ENCODE results near the gene SDK1.

SDK1 gene

DNA sequence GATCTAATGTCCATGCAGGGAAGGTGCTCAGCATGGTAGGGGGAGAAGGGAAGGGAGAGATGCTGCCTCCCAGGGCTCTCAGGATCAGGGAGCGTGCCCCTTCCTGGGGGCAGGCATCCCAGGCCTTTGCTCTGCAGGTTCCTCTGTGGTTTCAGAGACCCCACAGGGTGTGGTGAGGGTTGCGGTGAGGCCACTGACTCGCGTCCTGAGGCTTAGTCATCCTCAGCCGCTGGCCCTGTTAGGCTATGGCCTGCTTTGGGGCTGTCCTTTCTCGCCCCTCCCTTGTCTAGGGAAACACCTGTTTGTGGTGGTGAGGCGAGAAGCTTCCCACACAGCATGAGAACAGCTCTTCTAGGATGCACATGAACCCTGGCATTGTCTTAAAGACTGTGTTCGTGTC lies 822.8 kb downstream of the SDK1 start:
- DNase-seq (ENCODE audit: low read depth in 2 of 3, low spot score in 2 of 3): no peak

DNA sequence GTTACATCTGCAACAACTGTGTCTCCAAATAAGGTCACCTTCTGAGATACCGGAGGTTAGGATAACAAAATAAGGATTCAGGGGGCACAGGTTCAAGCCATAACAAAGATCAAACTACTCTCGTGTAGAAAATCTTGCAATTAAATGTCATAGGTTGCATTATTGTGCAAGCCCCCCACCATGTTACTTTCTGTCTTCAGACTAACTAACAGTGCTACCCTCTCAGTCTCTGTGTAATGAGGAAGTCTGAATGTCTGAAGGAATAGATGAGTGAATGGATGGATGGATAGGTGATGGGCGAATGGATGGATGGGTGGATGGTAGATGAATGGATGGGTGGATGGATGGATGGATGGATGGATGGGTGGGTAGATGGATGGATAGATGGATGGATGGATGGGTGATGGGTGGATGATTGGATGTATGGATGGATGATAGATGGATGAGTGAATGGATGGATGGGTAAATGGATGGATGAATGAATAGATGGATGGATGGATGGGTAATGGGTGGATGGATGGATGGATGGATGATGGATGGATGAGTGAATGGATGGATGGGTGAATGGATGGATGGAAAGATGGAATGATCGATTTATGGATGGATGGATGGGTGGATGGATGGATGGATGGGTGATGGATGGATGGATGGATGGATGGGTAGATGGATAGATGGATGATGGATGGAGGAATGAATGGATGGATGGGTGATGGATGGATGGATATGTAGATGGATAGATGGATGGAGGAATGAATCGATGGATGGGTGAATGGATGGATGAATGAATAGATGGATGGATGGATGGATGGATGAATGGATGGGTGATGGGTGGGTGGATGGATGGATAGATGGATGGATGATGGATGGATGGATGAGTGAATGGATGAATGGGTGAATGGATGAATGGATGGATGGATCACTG lies 823.8 kb downstream of the SDK1 start:
- no peak for DNase-seq (ENCODE audit: low read depth in 2 of 3, low spot score in 2 of 3)

DNA sequence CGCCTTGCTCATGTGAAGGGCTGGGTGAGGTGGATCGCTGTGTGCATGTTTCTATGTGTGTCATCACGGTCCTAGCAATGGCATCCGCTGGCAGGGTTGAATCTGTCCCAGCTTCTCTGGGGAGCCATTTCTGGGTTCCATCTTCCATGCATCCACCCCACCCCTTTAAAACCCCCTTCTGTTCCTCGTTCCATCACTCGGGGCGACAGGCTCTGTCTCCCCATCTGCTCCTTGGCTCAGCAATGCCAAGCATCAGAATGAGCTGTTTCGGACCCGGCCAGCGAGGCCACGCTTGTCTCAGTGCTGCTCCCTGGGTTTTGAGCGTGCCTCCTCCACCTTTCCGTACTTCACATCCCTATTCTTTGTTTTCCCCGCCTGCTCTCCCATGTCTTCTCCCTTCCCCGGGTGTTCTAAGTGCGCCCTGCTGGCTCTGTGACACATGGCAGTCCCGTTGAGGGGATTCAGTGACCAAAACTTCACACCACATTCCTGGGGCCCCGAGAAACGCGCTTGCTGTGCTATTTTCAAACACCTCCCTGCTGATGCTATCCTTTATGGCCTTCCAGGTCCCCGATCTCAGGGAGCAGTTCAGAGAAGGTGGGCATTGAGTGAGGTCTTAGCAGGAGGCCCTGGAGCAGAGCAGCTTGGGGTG lies 827.0 kb downstream of the SDK1 start:
- DNase-seq (ENCODE audit: low read depth in 2 of 3, low spot score in 2 of 3): no peak

DNA sequence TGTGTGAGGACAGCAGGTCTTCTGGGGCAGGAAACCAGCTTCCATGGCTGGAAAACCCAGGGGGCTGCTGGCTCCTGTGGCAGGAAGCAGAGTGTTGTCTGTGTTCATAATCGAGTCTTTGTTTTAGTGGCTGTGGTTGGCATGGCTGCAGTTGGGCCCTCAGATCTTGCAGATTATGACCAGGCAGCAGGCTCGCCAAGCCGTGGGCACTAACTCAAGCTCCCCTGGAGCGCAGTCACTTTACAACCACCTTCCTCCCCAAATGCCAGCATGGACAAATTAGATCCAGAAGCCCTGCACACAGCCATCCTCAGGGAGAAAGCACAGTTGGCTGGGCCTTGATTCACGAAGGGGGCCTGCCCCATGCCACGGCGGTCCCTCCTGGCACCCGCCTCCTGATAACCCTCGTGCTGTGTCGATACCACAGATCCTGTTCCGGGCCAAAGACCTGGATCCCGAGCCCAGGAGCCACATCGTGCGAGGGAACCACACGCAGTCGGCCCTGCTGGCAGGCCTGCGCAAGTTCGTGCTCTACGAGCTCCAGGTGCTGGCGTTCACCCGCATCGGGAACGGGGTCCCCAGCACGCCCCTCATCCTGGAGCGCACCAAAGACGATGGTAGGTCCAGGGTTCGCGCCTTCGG lies 828.5 kb downstream of the SDK1 start:
- no peak for DNase-seq (ENCODE audit: low read depth in 2 of 3, low spot score in 2 of 3)

DNA sequence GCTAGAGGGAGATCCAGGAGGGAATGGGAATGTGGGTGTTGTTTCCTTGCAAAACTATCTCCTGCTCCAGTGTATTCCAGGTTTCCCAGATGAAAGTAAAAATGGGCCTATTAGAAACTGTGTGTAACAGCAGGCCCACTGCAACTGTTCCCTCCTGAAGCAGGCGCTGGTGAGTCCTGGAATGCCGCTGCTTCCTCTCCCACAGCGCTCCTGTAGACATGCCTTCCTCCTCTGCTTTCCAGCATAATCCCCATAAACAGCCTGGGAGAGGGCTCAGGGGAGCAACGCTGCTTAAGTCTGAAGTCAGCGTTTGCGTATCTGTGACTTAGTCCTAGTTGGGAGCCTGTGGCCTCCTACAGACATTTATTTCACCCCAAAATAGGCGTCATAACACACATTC lies 830.0 kb downstream of the SDK1 start:
- no peak for DNase-seq (ENCODE audit: low read depth in 2 of 3, low spot score in 2 of 3)

DNA sequence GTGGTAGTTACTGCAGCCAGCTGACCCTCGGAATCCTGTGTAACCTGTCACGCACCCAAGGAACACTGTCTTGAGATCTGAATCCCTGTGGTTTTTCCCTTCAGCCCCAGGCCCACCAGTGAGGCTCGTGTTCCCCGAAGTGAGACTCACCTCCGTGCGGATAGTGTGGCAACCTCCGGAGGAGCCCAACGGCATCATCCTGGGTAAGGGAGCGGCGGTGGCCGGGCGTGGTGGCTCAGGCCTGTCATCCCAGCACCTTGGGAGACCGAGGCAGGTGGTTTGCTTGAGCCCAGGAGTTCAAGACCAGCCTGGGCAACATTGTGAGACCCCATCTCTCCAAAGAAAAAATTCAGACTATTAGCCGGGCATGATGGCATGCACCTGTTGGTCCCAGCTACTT lies 831.2 kb downstream of the SDK1 start:
- DNase-seq (ENCODE audit: low read depth in 2 of 3, low spot score in 2 of 3): no peak

DNA sequence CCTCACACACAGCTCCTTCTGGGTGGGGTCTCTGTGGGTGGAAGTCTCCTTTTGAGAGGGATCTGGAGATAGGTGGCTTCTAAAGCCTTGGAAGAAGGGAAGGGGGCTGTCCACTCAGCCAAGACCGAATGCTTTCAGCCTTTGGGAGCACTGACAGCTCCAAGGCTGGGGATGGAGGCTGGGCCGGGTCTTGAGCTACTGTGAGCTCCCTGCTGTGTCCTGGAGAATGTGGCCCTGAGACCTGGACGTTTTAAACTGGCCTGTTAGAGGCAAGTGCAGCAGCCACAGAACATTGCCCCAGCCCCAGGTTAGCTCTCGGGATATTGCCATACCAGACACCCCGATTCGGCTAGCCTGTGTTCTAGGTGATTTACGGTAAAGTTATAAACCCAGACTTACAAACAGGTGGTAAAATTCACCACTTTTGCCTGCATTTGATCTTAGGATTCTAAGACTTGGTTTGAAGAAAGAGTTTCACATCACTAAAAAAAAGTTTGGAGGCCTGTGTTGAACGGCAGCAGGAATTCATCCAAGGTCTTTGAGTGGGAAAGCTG lies 832.5 kb downstream of the SDK1 start:
- no peak for DNase-seq (ENCODE audit: low read depth in 2 of 3, low spot score in 2 of 3)

DNA sequence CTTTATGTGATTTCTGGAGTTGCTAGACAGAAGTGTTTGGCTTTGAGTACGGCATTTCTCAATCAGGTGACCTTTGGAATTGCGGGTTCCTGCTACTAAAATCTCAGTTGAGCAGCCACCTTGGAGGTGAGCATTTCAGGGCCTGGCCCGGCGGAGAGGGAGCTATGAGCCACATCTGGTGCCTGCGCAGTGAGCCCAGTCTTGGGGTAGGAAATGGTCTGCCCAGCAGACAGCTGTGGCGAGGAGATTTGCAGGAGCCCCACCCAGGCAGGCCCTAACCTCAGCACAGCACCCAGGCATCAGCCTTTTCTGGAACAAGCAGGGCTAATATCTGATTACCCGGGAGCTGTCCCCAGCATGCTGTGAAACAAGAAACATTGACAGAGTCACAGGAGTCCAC lies 833.2 kb downstream of the SDK1 start:
- DNase-seq (ENCODE audit: low read depth in 2 of 3, low spot score in 2 of 3): no peak

DNA sequence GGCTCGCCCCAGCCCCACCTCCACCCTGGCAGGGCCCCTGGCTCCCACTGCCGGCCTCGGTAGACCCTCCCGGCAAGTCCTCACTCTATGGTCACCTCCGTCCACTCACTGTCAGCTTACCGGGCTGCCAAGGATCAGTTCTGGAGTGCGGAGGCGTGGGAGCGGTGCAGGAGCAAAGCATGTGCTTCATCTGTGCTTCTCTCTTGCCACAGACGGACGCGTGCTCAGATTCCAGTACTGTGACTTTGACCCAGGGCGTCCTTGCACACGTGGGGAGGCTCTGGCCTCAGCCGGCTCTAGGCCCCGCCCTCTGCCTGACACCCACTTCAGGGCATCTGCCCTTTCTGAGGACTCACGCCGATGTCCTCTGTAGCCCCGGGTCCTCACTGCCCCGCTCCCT lies 833.6 kb downstream of the SDK1 start:
- DNase-seq (ENCODE audit: low read depth in 2 of 3, low spot score in 2 of 3): no peak

DNA sequence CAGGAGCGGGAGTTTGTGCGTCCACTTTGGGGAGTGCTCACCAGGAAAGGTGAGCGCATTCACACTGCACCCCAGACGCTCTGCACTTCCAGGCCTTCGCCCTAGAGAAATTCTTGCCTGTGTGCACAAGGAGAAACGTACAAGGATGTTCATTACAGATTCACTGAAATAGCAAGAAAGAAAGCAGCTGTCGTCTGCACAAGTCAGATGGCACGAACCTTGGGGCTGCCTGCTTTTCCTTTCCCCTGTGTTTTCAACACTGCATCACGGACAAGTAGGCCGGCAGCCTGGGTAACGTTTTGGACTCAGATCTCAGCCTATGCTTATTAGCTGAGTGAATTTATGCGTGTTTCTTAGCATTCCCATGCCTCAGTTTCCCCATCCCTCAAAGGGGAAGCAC lies 834.2 kb downstream of the SDK1 start:
- no peak for DNase-seq (ENCODE audit: low read depth in 2 of 3, low spot score in 2 of 3)

DNA sequence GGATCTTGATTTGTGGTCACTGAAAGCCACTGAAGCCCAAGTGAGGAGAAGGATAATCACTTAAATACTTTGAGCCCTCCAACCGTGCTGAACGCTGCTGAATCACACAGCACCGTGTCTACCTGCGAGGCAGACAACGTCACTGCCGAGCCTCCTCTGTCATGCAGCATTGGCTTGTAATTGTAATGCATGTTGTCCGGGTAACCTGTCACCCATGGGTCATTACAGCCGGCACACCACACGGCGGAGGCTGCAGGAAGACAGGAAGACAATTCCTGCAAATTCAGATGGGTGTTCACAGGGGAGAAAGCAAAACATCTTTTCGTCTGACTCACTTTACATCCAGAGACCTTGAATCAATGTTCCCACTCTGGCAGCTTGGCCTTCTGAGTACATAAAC lies 835.0 kb downstream of the SDK1 start:
- no peak for DNase-seq (ENCODE audit: low read depth in 2 of 3, low spot score in 2 of 3)

DNA sequence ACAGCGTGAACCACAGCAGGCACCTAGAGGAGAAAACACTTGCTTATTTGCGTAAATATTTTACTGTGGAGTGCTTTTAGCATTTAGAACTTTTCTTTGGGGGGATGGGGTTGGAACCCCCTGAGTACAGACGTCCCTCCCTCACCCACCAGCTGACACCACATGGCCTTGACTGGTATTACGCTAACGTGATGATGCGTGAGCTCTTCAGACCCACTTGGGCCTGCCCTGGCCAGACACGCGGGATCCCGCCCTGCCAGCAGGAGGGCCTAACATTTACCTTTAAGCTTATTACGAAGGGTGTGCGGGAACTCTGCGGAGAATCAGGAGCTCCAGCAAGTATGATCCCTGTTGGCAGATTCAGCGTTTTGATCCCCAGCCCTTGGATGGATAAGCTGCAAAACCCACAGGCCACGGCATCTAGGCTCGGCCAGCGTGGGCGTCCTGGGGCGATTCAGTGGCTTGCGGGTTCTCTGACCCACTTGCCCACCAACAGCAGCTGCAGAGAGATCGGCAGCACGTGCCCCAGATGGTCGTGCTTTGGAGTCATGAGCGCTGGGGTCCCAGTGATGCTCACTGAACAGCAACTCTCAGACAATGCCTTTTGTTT lies 835.6 kb downstream of the SDK1 start:
- no peak for DNase-seq (ENCODE audit: low read depth in 2 of 3, low spot score in 2 of 3)

DNA sequence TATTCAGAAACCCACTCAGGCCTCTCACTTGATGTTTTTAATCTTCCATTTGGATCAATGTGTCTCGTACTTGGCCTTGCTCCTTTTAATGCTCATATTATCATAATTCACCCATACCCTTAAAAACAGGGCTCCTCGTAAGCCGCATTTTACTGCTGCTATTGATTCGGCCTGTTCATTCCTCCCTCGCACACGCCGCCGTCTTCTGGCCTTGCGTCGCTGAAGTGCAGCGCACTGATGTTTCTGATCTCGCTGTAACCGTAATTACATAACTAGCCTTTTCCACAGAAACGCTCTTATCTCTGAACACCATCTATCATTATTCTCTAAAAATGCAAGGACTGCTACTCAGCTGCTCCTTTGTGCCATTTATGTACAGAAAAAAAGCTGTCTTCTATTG lies 836.5 kb downstream of the SDK1 start:
- DNase-seq (ENCODE audit: low read depth in 2 of 3, low spot score in 2 of 3): no peak

DNA sequence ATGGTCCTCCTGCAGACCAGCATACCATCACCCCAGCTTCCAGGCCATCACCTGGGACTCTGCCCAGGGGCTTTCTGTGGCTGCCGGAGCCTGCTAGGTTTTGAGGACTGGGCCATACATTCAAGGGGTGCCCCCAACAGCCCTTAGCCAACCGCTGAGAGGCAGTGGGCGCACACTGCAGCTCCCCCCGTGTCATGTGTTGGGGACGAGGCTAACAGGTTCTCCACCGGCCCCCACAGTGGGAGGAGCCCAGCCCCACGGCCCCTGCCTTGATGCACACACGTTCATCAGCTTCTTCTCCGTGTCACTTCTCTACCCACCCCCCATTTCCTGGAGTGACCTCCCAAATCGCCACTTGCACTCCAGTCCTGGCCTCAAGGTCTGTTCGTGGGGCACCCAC lies 837.8 kb downstream of the SDK1 start:
- DNase-seq (ENCODE audit: low read depth in 2 of 3, low spot score in 2 of 3): no peak

DNA sequence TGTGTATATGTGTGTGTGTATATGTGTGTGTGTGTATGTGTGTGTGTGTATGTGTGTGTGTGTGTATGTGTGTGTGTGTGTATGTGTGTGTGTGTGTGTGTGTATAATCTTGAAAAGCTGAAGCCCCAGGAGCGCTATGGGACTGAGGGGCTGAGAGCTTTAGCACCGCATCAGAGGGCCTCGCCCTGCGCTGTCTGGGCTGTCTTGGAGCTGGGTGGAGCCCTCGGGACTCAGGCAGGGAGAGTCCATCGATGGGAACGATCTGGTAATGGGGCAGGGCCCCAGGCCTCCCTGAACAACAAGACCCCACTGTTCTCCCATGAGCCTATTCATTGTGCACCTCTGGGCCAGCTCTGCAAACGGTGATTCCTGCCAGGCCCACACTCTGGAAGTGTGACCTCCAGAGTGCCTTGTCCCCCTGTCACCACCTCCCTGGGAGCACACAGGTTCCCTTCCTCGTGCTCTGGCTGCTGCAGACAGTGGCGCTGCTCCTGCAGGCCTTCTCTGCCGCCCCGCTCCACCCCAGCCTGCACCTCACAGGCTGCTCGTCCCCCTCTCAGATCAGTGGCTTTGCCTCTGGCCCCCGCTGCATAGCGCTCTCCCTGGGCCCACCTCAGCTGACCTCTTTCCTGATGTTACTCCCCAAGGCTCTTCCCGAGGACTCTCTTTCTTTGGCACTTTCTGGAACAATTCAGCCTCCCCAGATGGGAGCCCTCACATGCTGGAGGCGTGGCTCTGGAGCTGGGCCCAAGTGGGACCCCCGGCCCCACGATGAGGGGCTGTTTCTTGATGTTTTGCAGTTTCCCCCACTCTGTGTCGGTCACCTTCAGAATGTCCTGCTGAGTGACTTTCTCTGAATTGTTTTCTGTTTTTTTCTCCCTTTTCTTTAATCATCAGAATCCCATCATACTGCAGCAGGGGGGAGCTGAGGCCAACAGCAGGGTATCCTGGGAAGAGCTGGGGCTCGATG lies 838.9 kb downstream of the SDK1 start:
- no peak for DNase-seq (ENCODE audit: low read depth in 2 of 3, low spot score in 2 of 3)

DNA sequence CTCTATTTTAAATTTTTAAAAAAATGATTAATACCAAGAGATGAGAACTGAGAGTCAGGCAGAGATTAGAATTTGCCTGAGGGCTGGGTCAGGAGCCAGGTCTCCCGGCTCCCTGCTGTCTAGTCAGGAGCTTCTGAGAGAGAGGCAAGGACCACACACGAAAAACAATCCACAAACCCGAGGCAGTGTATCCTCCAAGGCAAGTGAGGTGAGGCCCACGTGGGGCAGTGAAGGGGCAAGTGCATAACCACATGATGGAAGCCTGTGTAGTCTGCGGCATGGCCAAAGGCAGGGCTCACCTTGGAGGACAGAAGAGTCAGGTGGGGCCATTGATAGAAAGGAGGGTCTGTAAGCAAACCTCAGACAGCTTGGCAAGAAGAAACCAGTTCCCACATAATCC lies 839.9 kb downstream of the SDK1 start:
- no peak for DNase-seq (ENCODE audit: low read depth in 2 of 3, low spot score in 2 of 3)

DNA sequence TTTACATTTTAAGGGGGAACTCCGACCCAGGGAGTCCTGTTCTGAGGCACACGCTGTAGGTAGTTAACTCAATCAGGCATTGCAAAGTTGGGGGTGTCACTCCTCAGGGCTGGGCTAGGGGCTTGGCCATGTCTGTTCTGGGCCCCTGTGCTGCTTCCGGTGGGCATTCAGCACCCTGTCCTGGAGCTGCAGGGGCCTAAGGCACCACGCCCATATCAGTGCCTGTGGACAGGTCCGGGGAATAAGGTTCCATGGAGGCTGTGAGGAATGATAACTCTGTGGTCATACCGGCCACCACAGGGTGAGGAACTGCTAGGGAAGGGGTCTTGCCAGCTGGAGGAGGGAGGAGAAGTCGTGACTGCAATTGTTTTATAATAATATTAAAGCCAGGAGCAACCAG lies 842.0 kb downstream of the SDK1 start:
- DNase-seq (ENCODE audit: low read depth in 2 of 3, low spot score in 2 of 3): no peak

DNA sequence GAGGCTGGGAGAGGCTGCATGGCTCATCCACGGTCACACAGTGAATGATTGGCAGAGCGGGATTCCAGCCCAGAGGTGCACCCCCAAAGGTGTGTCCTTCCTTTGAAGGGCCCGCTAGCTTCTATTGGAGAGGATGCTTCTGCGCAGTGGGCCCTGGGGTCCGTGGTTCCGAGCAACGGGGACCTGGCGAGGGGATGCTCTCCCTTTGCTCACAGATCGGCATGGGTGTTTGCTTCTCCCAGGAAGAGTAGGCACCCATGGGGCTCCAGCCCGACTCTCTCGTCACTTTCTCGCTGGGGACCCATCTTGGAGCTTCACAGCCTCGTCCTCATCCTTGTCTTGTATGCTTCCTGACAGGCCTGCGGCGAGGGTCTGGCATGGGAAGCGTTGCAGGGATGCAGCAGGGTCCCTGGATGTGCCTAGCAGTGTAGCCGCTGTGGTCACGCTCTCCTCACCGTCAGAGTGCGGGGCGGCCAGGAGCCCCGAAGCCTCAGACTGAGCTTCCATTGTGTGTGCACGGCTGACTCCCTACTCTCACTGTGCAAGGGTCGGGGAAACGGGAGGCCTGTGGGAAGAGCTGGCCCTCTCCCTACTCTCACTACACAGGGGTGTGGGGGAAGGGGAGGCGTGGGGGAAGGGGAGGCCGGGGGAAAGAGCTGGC lies 842.6 kb downstream of the SDK1 start:
- no peak for DNase-seq (ENCODE audit: low read depth in 2 of 3, low spot score in 2 of 3)

DNA sequence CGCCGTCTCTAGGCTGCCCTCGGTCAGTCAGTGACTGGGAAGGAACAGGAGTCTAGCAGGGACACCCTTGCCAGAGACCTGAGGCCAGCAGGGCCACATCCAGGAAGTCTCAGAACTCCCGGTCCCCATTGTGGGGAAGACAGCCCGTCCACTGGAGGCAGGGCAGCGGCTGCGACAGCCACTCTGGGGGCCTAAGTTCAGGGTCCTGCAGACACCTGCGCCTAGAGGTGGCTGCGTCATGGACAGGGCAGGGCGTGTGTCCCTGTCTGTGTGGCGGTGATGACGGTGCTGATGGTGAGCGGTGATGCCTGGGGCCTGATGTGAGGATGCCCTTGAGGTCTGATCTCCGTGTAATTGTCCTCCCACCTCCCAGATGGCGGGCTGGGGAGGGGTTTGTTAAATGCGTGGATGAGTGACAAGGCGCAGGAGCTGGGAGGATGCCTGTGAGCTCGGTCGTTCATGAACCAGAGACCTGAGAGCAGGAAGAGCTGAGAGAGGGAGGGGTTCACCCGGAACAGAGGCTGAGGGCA lies 843.2 kb downstream of the SDK1 start:
- DNase-seq (ENCODE audit: low read depth in 2 of 3, low spot score in 2 of 3): no peak
